GM20000 (cell line): ENCODE data around the gene SEC14L1.

Experiments
- DNase-seq: peaks from one replicate; pipeline ENCODE4 v3.0.0; 2012; ENCODE audit warnings: low spot score
- TF ChIP-seq, protein P1 (sequence below): IDR thresholded peaks from 2 replicates; pipeline ENCODE4 v1.5.1; 2012; ENCODE audit warnings: mild to moderate bottlenecking, control low read depth; ENCODE audit errors: extremely low read depth, missing control alignments

The SEC14L1 gene

DNA sequence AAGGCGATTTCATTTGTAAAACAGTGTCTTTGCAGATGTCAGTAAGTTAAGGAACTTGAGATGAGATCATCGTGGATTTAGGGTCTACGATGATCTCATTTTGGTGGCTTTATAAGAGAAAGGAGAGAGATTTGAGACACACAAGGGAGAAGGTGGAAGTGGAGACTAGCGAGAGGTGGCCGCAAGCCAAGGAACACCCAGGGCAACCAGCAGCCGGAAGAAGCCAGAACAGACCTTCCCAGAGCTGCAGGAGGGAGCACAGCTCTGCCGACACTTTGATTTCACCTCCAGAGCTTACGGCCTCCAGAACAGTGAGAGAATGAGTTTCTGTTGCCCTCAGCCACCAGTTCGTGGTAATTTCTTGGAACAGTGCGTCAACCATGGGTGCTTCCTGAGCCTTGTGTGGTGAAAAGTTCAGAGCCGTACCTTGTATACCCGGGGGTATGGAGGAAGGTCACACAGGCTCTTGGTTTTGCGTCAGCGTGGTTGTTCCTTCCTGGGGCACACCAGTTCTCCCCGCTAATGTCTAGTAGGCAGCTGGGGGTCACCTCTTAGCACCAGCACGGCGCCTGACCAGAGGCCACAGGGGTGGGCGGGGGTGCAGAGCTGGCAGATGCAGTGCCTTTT is 12.9 kb upstream of the SEC14L1 start:
- TF ChIP-seq, protein P1, sequence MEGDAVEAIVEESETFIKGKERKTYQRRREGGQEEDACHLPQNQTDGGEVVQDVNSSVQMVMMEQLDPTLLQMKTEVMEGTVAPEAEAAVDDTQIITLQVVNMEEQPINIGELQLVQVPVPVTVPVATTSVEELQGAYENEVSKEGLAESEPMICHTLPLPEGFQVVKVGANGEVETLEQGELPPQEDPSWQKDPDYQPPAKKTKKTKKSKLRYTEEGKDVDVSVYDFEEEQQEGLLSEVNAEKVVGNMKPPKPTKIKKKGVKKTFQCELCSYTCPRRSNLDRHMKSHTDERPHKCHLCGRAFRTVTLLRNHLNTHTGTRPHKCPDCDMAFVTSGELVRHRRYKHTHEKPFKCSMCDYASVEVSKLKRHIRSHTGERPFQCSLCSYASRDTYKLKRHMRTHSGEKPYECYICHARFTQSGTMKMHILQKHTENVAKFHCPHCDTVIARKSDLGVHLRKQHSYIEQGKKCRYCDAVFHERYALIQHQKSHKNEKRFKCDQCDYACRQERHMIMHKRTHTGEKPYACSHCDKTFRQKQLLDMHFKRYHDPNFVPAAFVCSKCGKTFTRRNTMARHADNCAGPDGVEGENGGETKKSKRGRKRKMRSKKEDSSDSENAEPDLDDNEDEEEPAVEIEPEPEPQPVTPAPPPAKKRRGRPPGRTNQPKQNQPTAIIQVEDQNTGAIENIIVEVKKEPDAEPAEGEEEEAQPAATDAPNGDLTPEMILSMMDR: no peak
- DNase-seq: no peak

DNA sequence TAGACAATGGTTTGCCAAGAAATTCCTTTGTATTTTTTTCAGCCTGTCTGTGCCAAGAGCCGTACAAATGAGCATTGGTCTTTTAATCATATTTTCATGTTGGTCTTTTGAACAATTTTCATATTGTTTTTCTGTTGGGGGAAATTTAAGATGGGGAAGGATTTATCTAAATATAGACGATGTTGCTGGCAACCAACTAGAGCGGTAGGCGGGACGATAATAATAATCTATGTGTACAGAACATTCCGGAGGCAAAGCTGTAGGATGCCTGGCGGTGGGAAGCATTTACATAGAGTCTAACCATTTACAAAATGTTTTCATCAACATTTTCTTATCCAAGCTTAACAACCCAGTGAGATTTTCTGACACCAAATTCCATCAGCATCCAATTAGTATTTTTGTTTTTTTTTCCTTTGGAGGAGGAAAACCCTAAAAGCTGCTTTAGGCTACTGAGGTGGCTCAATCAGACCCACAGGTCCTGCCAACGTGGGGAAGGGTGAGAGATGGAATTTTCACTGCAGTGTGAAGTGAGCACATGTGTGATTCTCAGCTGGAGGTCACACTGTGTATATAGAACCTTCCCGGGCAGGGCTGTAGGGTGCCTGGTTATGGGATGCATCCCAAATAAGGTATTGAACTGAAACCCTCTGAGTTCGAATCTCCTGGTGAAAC is 11.7 kb upstream of the SEC14L1 start:
- no peak for DNase-seq
- TF ChIP-seq, protein P1: no peak

GRCh38 chr17:77129568-77130301 is 11.0 kb upstream of the SEC14L1 start:
- DNase-seq: no peak

GRCh38 chr17:77130525-77130924 is 10.2 kb upstream of the SEC14L1 start:
- no peak for DNase-seq
- TF ChIP-seq, protein P1: no peak

More at GRCh38 chr17:77129568-77130301, 11.0 kb upstream of the SEC14L1 start:
- TF ChIP-seq, protein P1: no peak

DNA sequence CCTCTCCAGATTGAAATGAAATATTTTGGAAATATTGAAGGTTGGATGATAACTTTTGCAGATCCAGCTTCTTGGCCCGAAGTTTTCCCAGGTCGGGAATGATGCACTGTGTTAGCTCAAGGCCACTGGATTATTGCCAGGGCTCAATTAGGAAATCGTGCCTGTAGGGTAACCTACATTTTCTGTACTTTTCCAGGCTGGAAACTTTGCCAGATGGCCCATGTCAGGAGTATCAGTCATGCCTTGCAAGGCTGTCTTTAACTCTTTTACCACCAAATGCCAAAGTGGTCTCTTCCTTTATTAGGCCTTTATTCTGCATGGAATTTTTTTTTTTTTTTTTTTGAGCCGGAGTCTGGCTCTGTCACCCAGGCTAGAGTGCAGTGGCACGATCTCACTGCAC is 8.9 kb upstream of the SEC14L1 start:
- TF ChIP-seq, protein P1: no peak
- no peak for DNase-seq

DNA sequence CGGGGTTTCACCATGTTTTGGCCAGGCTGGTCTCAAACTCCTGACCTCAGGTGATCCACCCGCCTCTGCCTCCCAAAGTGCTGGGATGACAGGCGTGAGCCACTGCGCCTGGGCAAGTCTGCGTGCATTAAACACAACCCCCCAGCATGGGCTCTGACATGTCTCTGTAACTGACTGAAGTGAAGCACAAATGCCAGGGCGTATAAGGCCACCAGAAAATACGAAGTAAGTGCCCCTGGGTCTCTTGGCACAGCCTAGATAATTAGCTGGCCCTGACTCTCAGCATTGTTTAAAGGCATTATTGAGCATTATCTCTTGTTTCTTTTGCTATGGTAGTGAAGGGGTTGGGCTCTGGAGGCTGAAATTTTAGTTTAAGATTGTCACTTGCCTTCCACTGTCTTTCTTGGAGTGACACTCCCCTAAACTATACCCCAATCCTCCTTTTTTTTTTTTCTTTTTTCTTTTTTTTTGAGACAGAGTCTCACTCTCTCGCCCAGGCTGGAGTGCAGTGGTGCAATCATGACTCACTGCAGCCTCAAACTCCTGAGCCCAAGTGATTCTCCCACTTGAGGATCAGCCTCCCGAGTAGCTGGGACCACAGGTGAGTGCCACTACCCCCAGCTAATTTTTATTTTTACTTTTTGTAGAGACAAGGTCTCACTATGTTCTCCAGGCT is 8.2 kb upstream of the SEC14L1 start:
- TF ChIP-seq, protein P1: no peak
- DNase-seq: no peak
